ENCODE data around the gene RNF14.
A peak's percentile ranks its signal among the peaks of the same experiment; 100 is the strongest.

Gene RNF14

GRCh38 chr5:141941307-141941706 is 27.6 kb upstream of the RNF14 start:
- H3K9me3 Mint-ChIP-seq (ENCODE audit: low read depth): no peaks in the 10 kb centered on the region
- peak overlapping the region; percentile 54 for H3K27ac Mint-ChIP-seq
- no peaks in the 10 kb centered on the region for H3K27me3 Mint-ChIP-seq
- peaks cover 3% of the 10 kb centered on the region for H3K4me1 Mint-ChIP-seq (ENCODE audit: low read depth)
- H3K36me3 Mint-ChIP-seq: no peaks in the 10 kb centered on the region
- no peak overlapping the region for H3K4me3 Mint-ChIP-seq

- Mint-ChIP-seq H3K36me3 (no peaks in the 10 kb centered on the region), H3K27me3 (no peaks in the 10 kb centered on the region), H3K9me3 (ENCODE audit: low read depth) (no peaks in the 10 kb centered on the region), H3K27ac (no peak overlapping the region), H3K4me1 (ENCODE audit: low read depth) (peaks cover 3% of the 10 kb centered on the region), H3K4me3 (no peak overlapping the region)
These were observed 27.1 kb upstream of the RNF14 start for GRCh38 chr5:141941779-141942178.

GRCh38 chr5:141942185-141942857 is 26.6 kb upstream of the RNF14 start:
- Mint-ChIP-seq H3K9me3 (ENCODE audit: low read depth) (no peaks in the 10 kb centered on the region), H3K27me3 (no peaks in the 10 kb centered on the region), H3K4me3 (no peak overlapping the region), H3K4me1 (ENCODE audit: low read depth) (peaks cover 3% of the 10 kb centered on the region), H3K27ac (peak overlapping the region; percentile 28), H3K36me3 (no peaks in the 10 kb centered on the region)

- Mint-ChIP-seq H3K9me3 (ENCODE audit: low read depth) (no peaks in the 10 kb centered on the region), H3K4me3 (no peak overlapping the region), H3K4me1 (ENCODE audit: low read depth) (peaks cover 3% of the 10 kb centered on the region), H3K36me3 (no peaks in the 10 kb centered on the region), H3K27ac (no peak overlapping the region), H3K27me3 (no peaks in the 10 kb centered on the region)
These were observed 24.8 kb upstream of the RNF14 start for GRCh38 chr5:141944076-141944475.

GRCh38 chr5:141945511-141946051 is 23.3 kb upstream of the RNF14 start:
- Mint-ChIP-seq H3K9me3 (ENCODE audit: low read depth) (no peaks in the 10 kb centered on the region), H3K4me3 (no peak overlapping the region), H3K36me3 (no peaks in the 10 kb centered on the region), H3K27me3 (no peaks in the 10 kb centered on the region), H3K27ac (no peak overlapping the region), H3K4me1 (ENCODE audit: low read depth) (peaks cover 3% of the 10 kb centered on the region)

GRCh38 chr5:141947316-141947715 is 21.6 kb upstream of the RNF14 start:
- Mint-ChIP-seq H3K36me3 (peaks cover 3% of the 10 kb centered on the region), H3K27me3 (no peaks in the 10 kb centered on the region), H3K4me1 (ENCODE audit: low read depth) (peaks cover 11% of the 10 kb centered on the region), H3K27ac (no peak overlapping the region), H3K4me3 (no peak overlapping the region), H3K9me3 (ENCODE audit: low read depth) (no peaks in the 10 kb centered on the region)

GRCh38 chr5:141948812-141949211 is 20.1 kb upstream of the RNF14 start:
- H3K4me1 Mint-ChIP-seq (ENCODE audit: low read depth): peaks cover 12% of the 10 kb centered on the region
- no peaks in the 10 kb centered on the region for H3K9me3 Mint-ChIP-seq (ENCODE audit: low read depth)
- H3K27me3 Mint-ChIP-seq: no peaks in the 10 kb centered on the region
- H3K27ac Mint-ChIP-seq: no peak overlapping the region
- no peak overlapping the region for H3K4me3 Mint-ChIP-seq
- H3K36me3 Mint-ChIP-seq: peaks cover 3% of the 10 kb centered on the region

- H3K36me3 Mint-ChIP-seq: peaks cover 6% of the 10 kb centered on the region
- H3K4me1 Mint-ChIP-seq (ENCODE audit: low read depth): peaks cover 12% of the 10 kb centered on the region
- no peaks in the 10 kb centered on the region for H3K27me3 Mint-ChIP-seq
- H3K9me3 Mint-ChIP-seq (ENCODE audit: low read depth): no peaks in the 10 kb centered on the region
- H3K4me3 Mint-ChIP-seq: no peak overlapping the region
- no peak overlapping the region for H3K27ac Mint-ChIP-seq
These were observed 19.4 kb upstream of the RNF14 start for GRCh38 chr5:141949511-141949910.

GRCh38 chr5:141950207-141951005 is 18.5 kb upstream of the RNF14 start:
- Mint-ChIP-seq H3K36me3 (peaks cover 6% of the 10 kb centered on the region), H3K27ac (no peak overlapping the region), H3K4me3 (no peak overlapping the region), H3K9me3 (ENCODE audit: low read depth) (no peaks in the 10 kb centered on the region), H3K4me1 (ENCODE audit: low read depth) (peaks cover 12% of the 10 kb centered on the region), H3K27me3 (no peaks in the 10 kb centered on the region)

GRCh38 chr5:141951332-141951781 is 17.5 kb upstream of the RNF14 start:
- Mint-ChIP-seq H3K4me3 (no peak overlapping the region), H3K27me3 (no peaks in the 10 kb centered on the region), H3K4me1 (ENCODE audit: low read depth) (peaks cover 12% of the 10 kb centered on the region)

GRCh38 chr5:141952020-141952419 is 16.9 kb upstream of the RNF14 start:
- Mint-ChIP-seq H3K4me1 (ENCODE audit: low read depth) (peaks cover 12% of the 10 kb centered on the region), H3K4me3 (no peak overlapping the region), H3K27ac (no peak overlapping the region), H3K36me3 (peaks cover 8% of the 10 kb centered on the region), H3K27me3 (no peaks in the 10 kb centered on the region), H3K9me3 (ENCODE audit: low read depth) (no peaks in the 10 kb centered on the region)

More at GRCh38 chr5:141951332-141951781, 17.5 kb upstream of the RNF14 start:
- H3K36me3 Mint-ChIP-seq: peaks cover 7% of the 10 kb centered on the region
- peak overlapping the region; percentile 34 for H3K27ac Mint-ChIP-seq
- no peaks in the 10 kb centered on the region for H3K9me3 Mint-ChIP-seq (ENCODE audit: low read depth)

- Mint-ChIP-seq H3K4me1 (ENCODE audit: low read depth) (peaks cover 28% of the 10 kb centered on the region), H3K36me3 (peaks cover 8% of the 10 kb centered on the region), H3K27me3 (no peaks in the 10 kb centered on the region), H3K27ac (no peak overlapping the region), H3K9me3 (ENCODE audit: low read depth) (no peaks in the 10 kb centered on the region), H3K4me3 (no peak overlapping the region)
These were observed 14.7 kb upstream of the RNF14 start for GRCh38 chr5:141954194-141954593.

- H3K36me3 Mint-ChIP-seq: peaks cover 4% of the 10 kb centered on the region
- peak overlapping the region; percentile 17 for H3K4me3 Mint-ChIP-seq
- H3K9me3 Mint-ChIP-seq (ENCODE audit: low read depth): no peaks in the 10 kb centered on the region
- H3K27me3 Mint-ChIP-seq: no peaks in the 10 kb centered on the region
- peaks cover 37% of the 10 kb centered on the region for H3K4me1 Mint-ChIP-seq (ENCODE audit: low read depth)
- H3K27ac Mint-ChIP-seq: no peak overlapping the region
These were observed 11.4 kb upstream of the RNF14 start for GRCh38 chr5:141957367-141957996.

GRCh38 chr5:141958113-141958512 is 10.8 kb upstream of the RNF14 start, which contains the start of gene PCDH12:
Gene PCDH12, minus strand, starts transcription at chr5:141958202. Its CDS starts 351 bp downstream, at chr5:141957851.
- peak within 1 kb of the TSS; percentile 56 for H3K4me3 Mint-ChIP-seq
- peaks cover 39% of the 10 kb centered on the region for H3K4me1 Mint-ChIP-seq (ENCODE audit: low read depth)
- H3K27me3 Mint-ChIP-seq: no peaks in the 10 kb centered on the region
- H3K9me3 Mint-ChIP-seq (ENCODE audit: low read depth): no peaks in the 10 kb centered on the region
- H3K27ac Mint-ChIP-seq: peak within 1 kb of the TSS; percentile 19
- H3K36me3 Mint-ChIP-seq: peaks cover 4% of the 10 kb centered on the region

Measured in activated naive CD8-positive, alpha-beta T cell (primary cell).